ENCODE results near the gene RPE. TPM values are rescaled to one million over a fixed set of nuclear protein-coding genes. Genes with fewer than 3 reads are reported as not detected.

The RPE gene
- total RNA-seq, 1 experiment from 2014 or later = 67.8 TPM

DNA sequence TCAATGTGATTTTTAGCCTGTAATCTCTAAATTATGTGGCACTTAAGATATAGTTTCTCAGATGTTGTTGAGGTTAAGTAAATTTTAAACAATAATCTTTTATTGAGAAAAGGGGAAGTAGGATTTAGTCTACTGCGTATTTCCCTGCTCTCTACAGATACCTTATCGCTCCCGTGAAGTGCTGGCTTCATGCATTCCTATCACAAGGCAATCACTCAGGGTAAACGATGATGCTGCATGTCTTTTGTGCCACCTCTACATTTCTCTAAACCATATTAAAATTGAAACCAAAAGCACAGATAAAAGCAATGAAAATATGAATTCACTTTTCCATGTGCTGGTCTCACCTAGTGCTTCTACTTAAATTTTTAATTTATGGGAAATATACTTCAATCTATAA, 14.4 kb upstream of the RPE start:
- no peak overlapping the region for H2BK5ac ChIP-seq (ENCODE audit: insufficient read length, low read length)
- no peak overlapping the region for H3K27ac Mint-ChIP-seq
- DNase-seq = no peak
- H3K4me1 ChIP-seq (ENCODE audit: insufficient read depth, low read length) = no peaks in the 10 kb centered on the region
- no peak overlapping the region for H2AK5ac ChIP-seq (ENCODE audit: insufficient read length, low read length)
- no peak overlapping the region for H2BK15ac ChIP-seq (ENCODE audit: low read depth, low read length)
- H2BK20ac ChIP-seq (ENCODE audit: low read depth, low read length, poor library complexity, severe bottlenecking) = no peak overlapping the region
- H4K5ac ChIP-seq (ENCODE audit: insufficient read length, low read depth, low read length) = no peak overlapping the region
- H3K4me3 Mint-ChIP-seq = no peak overlapping the region
- TF ChIP-seq, protein P1, sequence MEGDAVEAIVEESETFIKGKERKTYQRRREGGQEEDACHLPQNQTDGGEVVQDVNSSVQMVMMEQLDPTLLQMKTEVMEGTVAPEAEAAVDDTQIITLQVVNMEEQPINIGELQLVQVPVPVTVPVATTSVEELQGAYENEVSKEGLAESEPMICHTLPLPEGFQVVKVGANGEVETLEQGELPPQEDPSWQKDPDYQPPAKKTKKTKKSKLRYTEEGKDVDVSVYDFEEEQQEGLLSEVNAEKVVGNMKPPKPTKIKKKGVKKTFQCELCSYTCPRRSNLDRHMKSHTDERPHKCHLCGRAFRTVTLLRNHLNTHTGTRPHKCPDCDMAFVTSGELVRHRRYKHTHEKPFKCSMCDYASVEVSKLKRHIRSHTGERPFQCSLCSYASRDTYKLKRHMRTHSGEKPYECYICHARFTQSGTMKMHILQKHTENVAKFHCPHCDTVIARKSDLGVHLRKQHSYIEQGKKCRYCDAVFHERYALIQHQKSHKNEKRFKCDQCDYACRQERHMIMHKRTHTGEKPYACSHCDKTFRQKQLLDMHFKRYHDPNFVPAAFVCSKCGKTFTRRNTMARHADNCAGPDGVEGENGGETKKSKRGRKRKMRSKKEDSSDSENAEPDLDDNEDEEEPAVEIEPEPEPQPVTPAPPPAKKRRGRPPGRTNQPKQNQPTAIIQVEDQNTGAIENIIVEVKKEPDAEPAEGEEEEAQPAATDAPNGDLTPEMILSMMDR (conservative IDR thresholded peaks at IDR 0.05) = no peak
- no peak overlapping the region for H3K56ac ChIP-seq (ENCODE audit: insufficient read length, low read depth, low read length)
- no peak overlapping the region for H3K23ac ChIP-seq (ENCODE audit: insufficient read length, low read depth, low read length)
- H3K27ac ChIP-seq (ENCODE audit: insufficient read length, low read depth, low read length) = no peak overlapping the region
- H3K23me2 ChIP-seq (ENCODE audit: insufficient read length, low read depth, low read length, poor library complexity, severe bottlenecking) = no peaks in the 10 kb centered on the region
- no CpG with 5 or more reads among the region's 4 CpGs for WGBS (ENCODE audit: extremely low coverage, insufficient read length, low lambda C conversion rate)
- no peak overlapping the region for H4K91ac ChIP-seq (ENCODE audit: insufficient read length, low read depth, low read length)
- H3K14ac ChIP-seq (ENCODE audit: insufficient read depth, low read length) = no peak overlapping the region
- H2BK120ac ChIP-seq (ENCODE audit: low read depth, low read length, poor library complexity, severe bottlenecking) = no peak overlapping the region
- H3K9me3 ChIP-seq (ENCODE audit: control insufficient read depth, low read depth, low read length) = no peaks in the 10 kb centered on the region
- H3K4me1 Mint-ChIP-seq = no peaks in the 10 kb centered on the region
- H3K79me2 ChIP-seq (ENCODE audit: insufficient read depth, low read length) = no peaks in the 10 kb centered on the region
- H3K79me1 ChIP-seq (ENCODE audit: insufficient read depth, low read depth, low read length, poor library complexity, severe bottlenecking) = no peaks in the 10 kb centered on the region
- H4K20me1 ChIP-seq (ENCODE audit: control insufficient read depth, insufficient read depth, insufficient read length) = no peaks in the 10 kb centered on the region
- no peaks in the 10 kb centered on the region for H3K27me3 ChIP-seq (ENCODE audit: insufficient read depth, low read length)
- H3K36me3 Mint-ChIP-seq (ENCODE audit: insufficient read depth in 1 of 3, low read depth in 3 of 3) = no peaks in the 10 kb centered on the region
- H3K27me3 Mint-ChIP-seq (ENCODE audit: low read depth) = peaks cover 2% of the 10 kb centered on the region
- no peak overlapping the region for H2BK12ac ChIP-seq (ENCODE audit: insufficient read length, low read depth, low read length)
- no peak overlapping the region for H3K4ac ChIP-seq (ENCODE audit: low read depth, low read length)
- no peak overlapping the region for H3K18ac ChIP-seq (ENCODE audit: insufficient read length, low read depth, low read length)
- no peak overlapping the region for H3K9ac ChIP-seq (ENCODE audit: extremely low read depth, insufficient read length, low read length)
- H3T11ph ChIP-seq (ENCODE audit: low read length) = no peak overlapping the region
- H3K9me3 Mint-ChIP-seq = no peaks in the 10 kb centered on the region
- H2AFZ ChIP-seq (ENCODE audit: low read length) = no peak overlapping the region
- H3K4me2 ChIP-seq (ENCODE audit: insufficient read depth, insufficient read length, low read length) = no peak overlapping the region
- H4K8ac ChIP-seq (replicated peaks; ENCODE audit: insufficient read length, low read depth, low read length) = no peak overlapping the region

Measured in H9 (cell line).